Transverse colon (tissue), 4 donors: Measurements from ENCODE around the gene HID1. TPM values are rescaled to one million over a fixed set of nuclear protein-coding genes. Genes with fewer than 3 reads are reported as not detected.

ENCODE experiments used
- DNase-seq: peaks from one replicate; pipeline ENCODE4 v3.0.0-alpha.2; 2019
- H3K27ac ChIP-seq, 4 donors: fragments of 200-600 bp; sonication (generic); 2 replicates each; pipeline ENCODE4 v1.5.1; 2016 to 2018; ENCODE audit warnings: inconsistent platforms in 4 of 4
- H3K27me3 ChIP-seq: fragments of 200-600 bp; sonication (generic); 2 replicates; pipeline ENCODE4 v1.5.1; 2017; ENCODE audit warnings: inconsistent platforms
- H3K36me3 ChIP-seq, 4 donors: fragments of 200-600 bp; sonication (generic); 2 replicates each; pipeline ENCODE4 v1.5.1; 2017 to 2019; ENCODE audit warnings: inconsistent platforms in 4 of 4
- H3K4me1 ChIP-seq, 4 donors: fragments of 200-600 bp; sonication (generic); 2 replicates each; pipeline ENCODE4 v1.5.1; 2017 to 2020; ENCODE audit warnings: inconsistent platforms in 4 of 4
- H3K4me3 ChIP-seq, 4 donors: fragments of 200-600 bp; sonication (generic); 1 replicate in 1 of 4; 2 replicates in 3 of 4; pipeline versions ENCODE4 v1.5.1 to v1.6.1; 2017 to 2019; ENCODE audit warnings: inconsistent platforms in 4 of 4
- H3K9me3 ChIP-seq, 2 donors: fragments of 200-600 bp; sonication (generic); 2 replicates each; pipeline ENCODE4 v1.5.1; 2017 to 2019; ENCODE audit warnings: inconsistent platforms in 2 of 2
- EP300 ChIP-seq: sonication (generic); formaldehyde crosslinking; IDR thresholded peaks from one replicate; pipeline ENCODE4 v1.6.1; 2017; ENCODE audit warnings: antibody characterized with exemption, low read depth
- POLR2A ChIP-seq: fragments of 450-650 bp; IDR thresholded peaks from one replicate; pipeline ENCODE4 v1.6.1; 2016; ENCODE audit warnings: antibody characterized with exemption, mild to moderate bottlenecking, moderate library complexity
- POLR2AphosphoS5 ChIP-seq, 3 donors: sonication (generic); formaldehyde crosslinking; IDR thresholded peaks; one replicate each; pipeline ENCODE4 v1.6.1; 2016; ENCODE audit warnings: antibody characterized with exemption in 3 of 3
- WGBS, 2 donors: methylation state at CpG; one replicate each; pipeline ENCODE4 v1.1.5; 2018; ENCODE audit warnings: low coverage in 1 of 2; 5-methylcytosine and 5-hydroxymethylcytosine counted together
- in situ Hi-C, 4 donors: fragments of 200-750 bp; cut with MboI; loops; one replicate each; pipeline versions ENCODE4 v1.15.0 to v1.15.1; 2017; ENCODE audit warnings: low sequenced_read_pairs in 3 of 4, low pct_ligation_motif_present in 1 of 4, low pct_unique_long_range_greater_than_20kb in 1 of 4
- intact Hi-C: fragments of 100-400 bp; cut with DNase I; formaldehyde crosslinking; loops from one replicate; pipeline ENCODE4 v1.15.1; 2023; ENCODE audit warnings: low total_unique reads
- total RNA-seq, 4 donors: library from RNA; depleted of rRNA; stranded (reverse); fragments of >200 nt; gene quantifications; one replicate each; pipeline ENCODE4 v1.1.0, GENCODE V29; 2016
- TF ChIP-seq, protein P1 (sequence below), 5 experiments: fragments of 200-600 bp in 3 of 5; fragments of 450-650 bp in 2 of 5; sonication (generic) in 3 of 5; IDR thresholded peaks; 1 replicate in 2 of 5; 2 replicates in 3 of 5; pipeline ENCODE4 v1.5.1; 2016 to 2017; ENCODE audit warnings: antibody characterized with exemption in 5 of 5, inconsistent platforms in 3 of 5, mild to moderate bottlenecking in 2 of 5, moderate library complexity in 1 of 5

Gene HID1
- total RNA-seq, 4 donors from 2014 or later: 30.2 to 221 (median 50.7) TPM

DNA sequence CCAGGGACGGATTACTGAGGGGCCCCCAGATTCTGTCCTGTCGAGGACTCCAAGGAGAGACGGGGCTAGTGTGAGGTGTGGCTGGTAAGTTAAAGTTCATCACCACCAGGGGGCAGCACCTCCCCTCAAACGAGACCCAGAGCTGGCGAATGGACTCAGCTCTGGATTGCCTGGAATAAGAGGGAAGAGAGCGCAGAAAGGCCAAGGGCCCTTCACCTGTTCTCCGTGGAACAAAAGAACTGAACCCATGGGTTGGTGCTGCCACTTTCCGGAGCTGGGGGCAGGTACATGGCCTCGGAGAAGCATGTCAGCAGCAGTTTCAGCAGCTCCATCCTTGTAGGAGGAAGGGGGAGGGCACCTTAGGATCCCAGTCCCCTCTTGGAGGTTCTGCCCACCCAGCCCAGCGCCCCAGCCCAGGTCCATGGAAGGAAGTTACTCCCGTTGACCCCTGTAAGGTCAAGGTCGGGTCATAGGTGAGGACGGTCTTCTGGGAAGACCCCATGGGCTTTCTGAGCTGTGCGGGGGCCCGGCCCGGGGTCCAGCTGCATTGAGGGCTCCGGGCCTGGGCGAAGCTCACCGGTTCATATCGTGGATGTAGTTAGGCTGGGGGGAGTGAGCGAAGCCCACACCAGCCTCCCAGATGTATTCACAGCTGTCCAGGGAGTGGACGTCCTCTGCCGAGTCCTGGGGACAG is 10.8 kb downstream of the HID1 start:
- intact Hi-C loops: loop anchor here (10.0 kb wide), 1 partner anchor 53 kb away; the partner anchor contains the start of gene MRPL58
- no peak overlapping the region for H3K27ac ChIP-seq

DNA sequence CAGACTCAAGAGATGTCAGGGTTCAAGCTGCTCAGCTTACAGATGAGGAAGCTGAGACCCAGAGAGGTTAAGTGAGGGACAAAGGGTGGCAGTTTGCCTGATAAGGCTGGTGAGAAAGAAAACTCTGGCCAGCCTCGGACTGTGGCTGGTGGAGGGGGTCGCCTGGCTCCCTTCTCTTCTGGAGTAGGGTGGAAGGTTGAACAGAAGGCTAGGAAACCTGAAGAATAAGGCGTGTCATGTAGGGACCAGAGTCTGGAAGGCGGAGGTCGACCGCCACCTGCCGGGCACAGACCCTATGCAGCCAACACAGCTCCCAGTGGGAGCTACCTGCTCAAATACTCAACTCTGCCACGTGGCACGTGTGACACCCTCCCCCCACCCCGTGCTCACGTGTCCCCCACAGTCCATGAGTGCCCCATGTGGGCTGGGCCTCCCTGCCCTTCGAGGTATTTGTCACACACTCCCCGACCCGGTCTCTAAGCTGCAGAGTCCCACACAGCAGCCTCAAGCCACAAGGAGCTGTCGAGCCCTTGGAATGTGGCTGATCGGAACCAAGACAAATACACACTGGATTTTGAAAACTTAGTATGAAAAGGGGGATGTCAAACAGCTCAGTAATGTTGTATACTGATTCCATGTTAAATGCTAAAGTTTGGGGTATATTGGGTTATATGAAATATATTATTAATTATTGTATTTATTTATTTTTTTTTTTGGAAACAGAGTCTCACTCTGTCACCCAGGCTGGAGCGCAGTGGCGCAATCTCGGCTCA is 11.8 kb downstream of the HID1 start:
- intact Hi-C loops: loop anchor here (10.0 kb wide), 1 partner anchor 54 kb away; the partner anchor contains the start of gene MRPL58
- no peak overlapping the region for H3K4me3 ChIP-seq
- no peaks in the 10 kb centered on the region for H3K9me3 ChIP-seq
- H3K4me1 ChIP-seq: peaks cover 0 to 5% (median 2%) of the 10 kb centered on the region in 4 donors
- in situ Hi-C loops: loop anchor here in 1 of 4 donors (25.0 kb wide), 1 partner anchor 227 kb away; the partner anchor contains the start of gene SUMO2
- peak; percentile 57 for DNase-seq
- 44 to 100% methylated on average over 2 to 19 of the region's 19 CpGs for WGBS, 2 donors
- no peak overlapping the region for H3K27ac ChIP-seq
- no peaks in the 10 kb centered on the region for H3K36me3 ChIP-seq
- H3K27me3 ChIP-seq: no peaks in the 10 kb centered on the region
- TF ChIP-seq, protein P1, sequence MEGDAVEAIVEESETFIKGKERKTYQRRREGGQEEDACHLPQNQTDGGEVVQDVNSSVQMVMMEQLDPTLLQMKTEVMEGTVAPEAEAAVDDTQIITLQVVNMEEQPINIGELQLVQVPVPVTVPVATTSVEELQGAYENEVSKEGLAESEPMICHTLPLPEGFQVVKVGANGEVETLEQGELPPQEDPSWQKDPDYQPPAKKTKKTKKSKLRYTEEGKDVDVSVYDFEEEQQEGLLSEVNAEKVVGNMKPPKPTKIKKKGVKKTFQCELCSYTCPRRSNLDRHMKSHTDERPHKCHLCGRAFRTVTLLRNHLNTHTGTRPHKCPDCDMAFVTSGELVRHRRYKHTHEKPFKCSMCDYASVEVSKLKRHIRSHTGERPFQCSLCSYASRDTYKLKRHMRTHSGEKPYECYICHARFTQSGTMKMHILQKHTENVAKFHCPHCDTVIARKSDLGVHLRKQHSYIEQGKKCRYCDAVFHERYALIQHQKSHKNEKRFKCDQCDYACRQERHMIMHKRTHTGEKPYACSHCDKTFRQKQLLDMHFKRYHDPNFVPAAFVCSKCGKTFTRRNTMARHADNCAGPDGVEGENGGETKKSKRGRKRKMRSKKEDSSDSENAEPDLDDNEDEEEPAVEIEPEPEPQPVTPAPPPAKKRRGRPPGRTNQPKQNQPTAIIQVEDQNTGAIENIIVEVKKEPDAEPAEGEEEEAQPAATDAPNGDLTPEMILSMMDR (IDR thresholded peaks at IDR 0.05): peak in 2 of 5 experiments; percentile 50 to 69
- no peak for TF ChIP-seq POLR2AphosphoS5 (IDR thresholded peaks at IDR 0.05)

More for the DNA sequence above, 10.8 kb downstream of the HID1 start:
- no peaks in the 10 kb centered on the region for H3K36me3 ChIP-seq
- H3K9me3 ChIP-seq: no peaks in the 10 kb centered on the region
- H3K27me3 ChIP-seq: no peaks in the 10 kb centered on the region
- no peak overlapping the region for H3K4me3 ChIP-seq
- 42% methylated on average over 22 of the region's 23 CpGs; no CpG with 5 or more reads in 1 of the 2 donors for WGBS, 2 donors
- no peak for TF ChIP-seq POLR2A
- TF ChIP-seq, protein P1 (IDR thresholded peaks at IDR 0.05): peak; percentile 75 to 87 (median 81)
- H3K4me1 ChIP-seq: peaks cover 0 to 5% (median 2%) of the 10 kb centered on the region in 4 donors
- in situ Hi-C loops: loop anchor here in 1 of 4 donors (25.0 kb wide), 1 partner anchor 225 kb away; the partner anchor contains the start of gene SUMO2
- peak; percentile 93 for DNase-seq

DNA sequence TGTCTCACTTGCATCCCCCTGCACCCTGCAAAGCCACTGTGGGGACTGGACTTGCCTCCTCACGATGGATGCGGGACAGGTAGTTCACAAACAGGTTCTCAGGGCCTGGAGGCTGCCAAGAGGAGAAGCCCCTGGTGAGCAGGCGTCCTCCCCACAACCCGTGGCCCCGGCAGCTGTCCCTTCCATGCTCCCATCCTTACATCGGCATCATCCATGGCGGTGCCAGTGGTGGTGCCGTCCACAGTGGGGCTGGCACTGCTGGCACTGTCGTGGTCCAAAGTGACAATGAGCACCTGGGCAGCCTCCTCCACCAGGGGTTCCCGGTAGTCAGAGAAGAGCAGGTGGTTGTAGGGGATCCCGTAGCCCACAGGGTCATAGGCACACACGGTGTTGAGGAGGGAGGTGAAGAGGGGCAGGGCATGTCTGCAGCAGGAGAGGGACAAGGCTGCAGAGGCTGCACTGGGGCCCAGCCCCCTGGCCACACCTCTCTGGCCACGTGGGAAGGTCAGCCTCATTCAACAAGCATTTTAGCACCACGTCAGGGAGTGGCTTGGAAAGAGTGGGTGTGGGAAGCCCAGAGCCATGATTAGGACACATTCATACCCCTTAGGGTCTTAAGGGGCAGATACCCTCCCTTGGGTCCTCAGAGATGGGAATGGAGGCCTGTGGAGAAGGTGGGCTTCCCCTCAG is 12.6 kb downstream of the HID1 start:
- Histone ChIP-seq H3K9me3 (no peaks in the 10 kb centered on the region), H3K36me3 (no peaks in the 10 kb centered on the region), H3K27ac (no peak overlapping the region), H3K4me1 (peaks cover 0 to 5% (median 2%) of the 10 kb centered on the region in 4 donors), H3K27me3 (no peaks in the 10 kb centered on the region), H3K4me3 (no peak overlapping the region)
- in situ Hi-C loops: loop anchor here in 1 of 4 donors (25.0 kb wide), 1 partner anchor 227 kb away; the partner anchor contains the start of gene SUMO2
- intact Hi-C loops: loop anchor here (10.0 kb wide), 1 partner anchor 55 kb away; the partner anchor contains the start of gene MRPL58
- TF ChIP-seq POLR2AphosphoS5 (IDR thresholded peaks at IDR 0.05) (no peak), POLR2A (no peak), EP300 (no peak)
- no peak for DNase-seq
- 75% methylated on average over 13 of the region's 14 CpGs; no CpG with 5 or more reads in 1 of the 2 donors for WGBS, 2 donors

DNA sequence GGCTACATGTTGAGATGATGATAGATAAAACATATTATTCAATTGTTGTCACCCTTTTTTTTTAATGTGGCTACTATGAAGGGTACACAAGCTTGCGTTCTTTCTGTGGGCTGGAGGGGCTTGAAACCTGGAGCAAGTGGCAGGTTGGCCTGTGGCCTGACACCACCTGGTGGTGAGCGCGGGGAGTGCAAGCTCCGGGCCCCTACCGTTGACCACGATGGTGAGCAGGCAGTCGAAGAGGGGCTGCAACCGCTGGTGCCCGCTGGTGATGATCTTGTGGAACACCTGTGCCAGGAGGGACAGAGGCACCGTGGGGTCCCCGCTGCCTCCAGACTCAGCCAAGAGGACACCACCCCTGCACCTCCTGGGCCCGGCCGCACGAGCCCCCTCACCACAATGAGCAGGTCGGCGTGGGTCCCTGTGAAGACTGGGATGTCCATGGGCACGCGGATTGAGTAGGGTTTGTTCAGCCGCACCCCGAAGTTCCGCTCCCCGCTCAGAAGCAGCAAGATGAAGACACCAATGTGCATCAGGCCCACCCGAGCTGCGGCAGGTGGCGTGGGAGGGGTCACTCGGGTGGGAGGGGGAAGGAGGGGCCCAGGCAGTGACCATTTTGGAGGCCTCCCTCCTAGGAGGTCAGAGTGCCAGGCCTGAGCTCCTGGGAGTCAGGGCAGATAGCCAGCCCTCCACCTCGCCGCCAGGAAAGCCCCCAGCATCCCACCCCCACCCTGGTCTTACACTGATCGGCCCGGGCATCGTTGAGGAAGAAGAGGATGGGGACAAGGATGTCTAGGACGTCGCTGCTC is 14.4 kb downstream of the HID1 start:
- in situ Hi-C loops (loop anchor here in 1 of 4 donors (25.0 kb wide), 1 partner anchor 229 kb away; the partner anchor contains the start of gene SUMO2), intact Hi-C loops (no loop called here)
- no peaks in the 10 kb centered on the region for H3K36me3 ChIP-seq
- no peak overlapping the region for H3K27ac ChIP-seq
- no peaks in the 10 kb centered on the region for H3K27me3 ChIP-seq
- DNase-seq: peak; percentile 79
- no peaks in the 10 kb centered on the region for H3K9me3 ChIP-seq
- H3K4me1 ChIP-seq: peaks cover 0 to 12% (median 3%) of the 10 kb centered on the region in 4 donors
- 14 to 47% methylated on average over 1 to 32 of the region's 33 CpGs for WGBS, 2 donors
- no peak overlapping the region for H3K4me3 ChIP-seq
- no peak for TF ChIP-seq POLR2AphosphoS5 (IDR thresholded peaks at IDR 0.05)
- TF ChIP-seq, protein P1 (IDR thresholded peaks at IDR 0.05): peak; percentile 94 to 97 (median 94)
